Hepatocyte (in vitro differentiated cells): ENCODE data around the gene PAFAH1B1. TPM values are rescaled to one million over a fixed set of nuclear protein-coding genes. Genes with fewer than 3 reads are reported as not detected.

Experiments used
- microRNA-seq: library from miRNA; unstranded; fragments of <30 nt; microRNA quantifications from one replicate; pipeline ENCODE4, GENCODE V29; 2017
- polyA plus RNA-seq: library from polyadenylated mRNA; unstranded; fragments of >200 nt; fragmentation: Nextera tagmentation; extraction: Ambion mirVana; gene quantifications from 2 replicates; pipeline ENCODE4 v1.2.1, GENCODE V29; 2016
- small RNA-seq: library from RNA; depleted of rRNA; stranded (forward); fragments of <200 nt; gene quantifications from one replicate; pipeline ENCODE3, GENCODE V24; 2014
- total RNA-seq: library from RNA; depleted of rRNA; stranded (reverse); fragments of >200 nt; gene quantifications from 2 replicates; pipeline ENCODE4 v1.2.3, GENCODE V29; 2014

PAFAH1B1 gene
- total and polyA plus RNA-seq, 2 experiments from 2014 or later = 37.5 to 91.8 TPM

Small RNA genes lying within 50 kb of the gene (microRNA-seq; reads per million reads assigned to microRNA genes)
- not detected for gene MIR6776

Small RNA genes lying within 50 kb of the gene (small RNA-seq; reads per million reads assigned to genes)
- gene MIR6776 = not detected
- gene RN7SL608P = not detected

Other genes with a start within 250 kb of the PAFAH1B1 start
- gene MNT, start 192.6 kb upstream of the PAFAH1B1 start, total RNA-seq = 4.9 and 11.2 TPM in 2 replicates
- 8.9 and 9.9 TPM in 2 replicates for gene MNT, start 192.6 kb upstream of the PAFAH1B1 start, polyA plus RNA-seq
- gene METTL16, start 81.8 kb upstream of the PAFAH1B1 start, total RNA-seq = 14.3 and 19.3 TPM in 2 replicates
- 14.7 and 18.4 TPM in 2 replicates for gene METTL16, start 81.8 kb upstream of the PAFAH1B1 start, polyA plus RNA-seq
- gene CLUH, start 118.1 kb downstream of the PAFAH1B1 start, total RNA-seq = 28.7 and 45.5 TPM in 2 replicates
- gene CLUH, start 118.1 kb downstream of the PAFAH1B1 start, polyA plus RNA-seq = 50.2 and 54.4 TPM in 2 replicates
- gene CCDC92B, start 156.0 kb downstream of the PAFAH1B1 start, total RNA-seq = 0.12 TPM in 1 of 2 replicates, not detected in the other
- 0.10 TPM in 1 of 2 replicates, not detected in the other for gene CCDC92B, start 156.0 kb downstream of the PAFAH1B1 start, polyA plus RNA-seq
- gene RAP1GAP2, start 202.8 kb downstream of the PAFAH1B1 start, total RNA-seq = 8.6 and 10.0 TPM in 2 replicates
- gene RAP1GAP2, start 202.8 kb downstream of the PAFAH1B1 start, polyA plus RNA-seq = 3.0 and 4.6 TPM in 2 replicates